ENCODE results near the gene EIF2D.
"Not testable (repeated sequence)": the region's sequence is repeated elsewhere in the genome, so short reads cannot be mapped to it uniquely, and the experiment has no call there.

EIF2D gene

DNA sequence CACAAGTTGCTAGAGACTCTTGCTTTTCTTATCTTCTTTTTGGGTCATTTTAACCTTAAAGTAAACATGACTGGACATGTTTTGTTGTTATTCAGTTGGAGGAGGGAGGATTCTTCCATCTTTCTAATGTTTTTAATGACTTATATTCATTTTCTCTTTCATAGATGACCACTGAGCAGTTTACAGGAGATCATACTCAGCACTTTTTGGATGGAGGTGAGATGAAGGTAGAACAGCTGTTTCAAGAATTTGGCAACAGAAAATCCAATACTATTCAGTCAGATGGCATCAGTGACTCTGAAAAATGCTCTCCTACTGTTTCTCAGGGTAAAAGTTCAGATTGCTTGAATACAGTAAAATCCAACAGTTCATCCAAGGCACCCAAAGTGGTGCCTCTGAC lies 35.0 kb upstream of the EIF2D start:
- Mint-ChIP-seq H3K4me1 (ENCODE audit: low read depth) (no peaks in the 10 kb centered on the region), H3K4me3 (no peak overlapping the region), H3K9me3 (ENCODE audit: low read depth) (no peaks in the 10 kb centered on the region), H3K36me3 (peaks cover 4% of the 10 kb centered on the region), H3K27ac (no peak overlapping the region), H3K27me3 (no peaks in the 10 kb centered on the region)

DNA sequence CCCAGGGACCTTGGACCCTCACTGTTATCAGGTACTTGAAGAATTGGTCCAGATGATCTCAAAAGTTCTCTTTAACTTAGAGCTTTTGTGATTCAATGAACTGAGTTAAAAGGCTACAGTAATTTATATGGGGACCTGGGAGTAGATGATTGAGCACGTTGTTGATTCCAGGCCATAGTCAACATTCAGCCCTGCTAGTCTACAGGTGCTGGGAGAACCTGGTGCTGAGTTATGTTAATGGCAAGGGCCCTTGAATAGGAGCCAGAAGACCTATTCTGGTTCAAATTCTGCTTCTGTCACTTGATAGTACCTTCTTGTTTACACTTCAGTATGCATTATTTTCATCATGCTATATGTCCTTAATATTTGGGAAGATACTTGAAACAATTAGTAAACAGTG lies 34.2 kb upstream of the EIF2D start:
- H3K27ac Mint-ChIP-seq: no peak overlapping the region
- peaks cover 4% of the 10 kb centered on the region for H3K36me3 Mint-ChIP-seq
- no peaks in the 10 kb centered on the region for H3K9me3 Mint-ChIP-seq (ENCODE audit: low read depth)
- no peaks in the 10 kb centered on the region for H3K4me1 Mint-ChIP-seq (ENCODE audit: low read depth)
- no peak overlapping the region for H3K4me3 Mint-ChIP-seq
- H3K27me3 Mint-ChIP-seq: no peaks in the 10 kb centered on the region

DNA sequence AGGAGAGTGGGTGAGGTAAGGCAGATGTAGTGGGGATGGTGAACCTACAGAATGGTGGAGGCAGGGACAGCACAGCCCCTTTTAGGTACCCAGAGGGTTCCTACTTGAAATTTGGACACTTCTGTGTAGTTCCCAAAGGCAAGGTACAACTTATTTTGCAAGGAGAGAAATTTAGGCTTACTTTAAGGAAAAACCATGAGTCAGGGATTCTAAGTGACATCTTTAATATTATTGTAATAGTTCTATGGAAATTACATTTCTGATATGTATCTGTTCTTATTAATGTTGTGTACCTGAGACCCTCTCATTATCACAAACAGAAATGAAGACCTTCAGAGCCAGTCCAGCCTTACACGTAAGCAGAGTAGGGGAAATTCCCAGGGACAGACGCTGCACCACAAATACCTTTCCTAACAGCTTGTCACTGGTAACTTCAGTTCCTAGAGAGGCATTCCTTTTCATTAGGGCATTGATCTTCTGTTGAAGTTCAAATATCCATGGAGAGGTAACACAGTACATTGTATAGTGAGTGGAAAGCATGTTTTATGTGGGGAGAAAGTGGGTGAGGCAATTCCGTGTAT lies 30.9 kb upstream of the EIF2D start:
- peaks cover 4% of the 10 kb centered on the region for H3K36me3 Mint-ChIP-seq
- H3K27me3 Mint-ChIP-seq: no peaks in the 10 kb centered on the region
- no peak overlapping the region for H3K4me3 Mint-ChIP-seq
- H3K27ac Mint-ChIP-seq: no peak overlapping the region
- H3K4me1 Mint-ChIP-seq (ENCODE audit: low read depth): no peaks in the 10 kb centered on the region
- no peaks in the 10 kb centered on the region for H3K9me3 Mint-ChIP-seq (ENCODE audit: low read depth)

DNA sequence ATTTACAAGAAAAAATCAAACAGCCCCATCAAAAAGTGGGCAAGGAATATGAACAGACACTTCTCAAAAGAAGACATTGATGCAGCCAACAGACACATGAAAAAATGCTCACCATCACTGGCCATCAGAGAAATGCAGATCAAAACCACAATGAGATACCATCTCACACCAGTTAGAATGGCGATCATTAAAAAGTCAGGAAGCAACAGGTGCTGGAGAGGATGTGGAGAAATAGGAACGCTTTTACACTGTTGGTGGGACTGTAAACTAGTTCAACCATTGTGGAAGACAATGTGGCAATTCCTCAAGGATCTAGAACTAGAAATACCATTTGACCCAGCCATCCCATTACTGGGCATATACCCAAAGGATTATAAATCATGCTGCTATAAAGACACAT lies 29.8 kb upstream of the EIF2D start:
- not testable (repeated sequence) for H3K27me3 Mint-ChIP-seq; H3K4me3 Mint-ChIP-seq; H3K4me1 Mint-ChIP-seq (ENCODE audit: low read depth); H3K9me3 Mint-ChIP-seq (ENCODE audit: low read depth); H3K36me3 Mint-ChIP-seq; H3K27ac Mint-ChIP-seq

DNA sequence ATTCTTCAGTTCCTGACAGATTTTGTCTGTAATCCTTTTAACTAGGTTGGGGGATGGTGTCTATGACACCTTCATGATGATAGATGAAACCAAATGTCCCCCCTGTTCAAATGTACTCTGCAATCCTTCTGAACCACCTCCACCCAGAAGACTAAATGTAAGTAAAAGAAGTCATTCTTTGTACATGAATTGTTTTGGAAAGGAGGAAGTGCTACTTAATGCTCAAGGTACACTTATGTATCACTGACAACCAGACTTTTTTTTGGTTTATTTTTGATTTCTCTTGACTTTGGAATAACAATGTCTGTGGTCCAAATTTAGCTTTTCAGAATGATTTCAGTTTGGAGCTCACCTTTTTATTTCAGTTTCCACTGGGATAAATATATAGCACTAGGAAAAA lies 25.3 kb upstream of the EIF2D start:
- Mint-ChIP-seq H3K27ac (no peak overlapping the region), H3K9me3 (ENCODE audit: low read depth) (no peaks in the 10 kb centered on the region), H3K4me1 (ENCODE audit: low read depth) (peaks cover 16% of the 10 kb centered on the region), H3K4me3 (no peak overlapping the region), H3K36me3 (no peaks in the 10 kb centered on the region), H3K27me3 (peaks cover 4% of the 10 kb centered on the region)

DNA sequence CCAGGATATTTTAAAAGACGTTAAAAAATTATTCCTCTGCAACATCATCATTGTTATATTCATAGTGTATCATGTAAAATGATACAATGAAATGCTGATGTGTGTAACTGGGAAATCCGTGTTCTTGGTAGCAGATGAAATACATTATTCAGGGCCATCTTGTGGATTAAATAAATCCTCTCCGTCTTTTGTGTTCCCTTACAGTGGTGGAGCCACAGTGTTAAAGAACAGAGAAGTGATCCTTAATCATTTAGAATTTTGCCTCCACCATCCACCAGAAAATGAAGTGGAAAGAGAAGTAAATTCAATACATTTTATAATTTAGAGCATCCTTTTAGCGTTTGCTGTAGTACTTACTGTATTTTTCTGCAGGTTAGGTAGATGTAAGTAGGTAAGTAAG lies 24.4 kb upstream of the EIF2D start:
- no peak overlapping the region for H3K4me3 Mint-ChIP-seq
- peaks cover 16% of the 10 kb centered on the region for H3K4me1 Mint-ChIP-seq (ENCODE audit: low read depth)
- H3K27ac Mint-ChIP-seq: no peak overlapping the region
- H3K9me3 Mint-ChIP-seq (ENCODE audit: low read depth): no peaks in the 10 kb centered on the region
- no peaks in the 10 kb centered on the region for H3K36me3 Mint-ChIP-seq
- peaks cover 7% of the 10 kb centered on the region for H3K27me3 Mint-ChIP-seq

DNA sequence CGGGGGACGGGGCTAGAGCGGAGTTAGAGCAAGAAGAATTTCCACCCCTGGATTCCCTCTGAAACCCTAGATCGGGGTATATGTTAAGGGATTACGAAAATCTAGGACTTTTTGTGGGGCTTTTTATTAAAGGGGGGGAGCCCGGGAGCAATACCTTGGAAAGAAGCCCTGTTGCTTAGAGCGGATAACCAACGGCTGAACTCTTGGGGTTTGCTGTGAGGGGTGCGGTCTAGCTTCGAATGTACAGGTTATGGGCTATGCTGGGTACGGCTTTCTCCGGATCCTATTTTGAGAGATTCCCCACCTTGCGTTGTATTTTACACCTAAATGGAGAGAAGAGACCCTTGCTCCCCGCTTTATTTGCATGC lies 23.7 kb upstream of the EIF2D start:
- Mint-ChIP-seq H3K27ac (no peak overlapping the region), H3K4me3 (peak overlapping the region; percentile 87), H3K27me3 (peaks cover 7% of the 10 kb centered on the region), H3K4me1 (ENCODE audit: low read depth) (peaks cover 16% of the 10 kb centered on the region), H3K9me3 (ENCODE audit: low read depth) (no peaks in the 10 kb centered on the region), H3K36me3 (no peaks in the 10 kb centered on the region)

DNA sequence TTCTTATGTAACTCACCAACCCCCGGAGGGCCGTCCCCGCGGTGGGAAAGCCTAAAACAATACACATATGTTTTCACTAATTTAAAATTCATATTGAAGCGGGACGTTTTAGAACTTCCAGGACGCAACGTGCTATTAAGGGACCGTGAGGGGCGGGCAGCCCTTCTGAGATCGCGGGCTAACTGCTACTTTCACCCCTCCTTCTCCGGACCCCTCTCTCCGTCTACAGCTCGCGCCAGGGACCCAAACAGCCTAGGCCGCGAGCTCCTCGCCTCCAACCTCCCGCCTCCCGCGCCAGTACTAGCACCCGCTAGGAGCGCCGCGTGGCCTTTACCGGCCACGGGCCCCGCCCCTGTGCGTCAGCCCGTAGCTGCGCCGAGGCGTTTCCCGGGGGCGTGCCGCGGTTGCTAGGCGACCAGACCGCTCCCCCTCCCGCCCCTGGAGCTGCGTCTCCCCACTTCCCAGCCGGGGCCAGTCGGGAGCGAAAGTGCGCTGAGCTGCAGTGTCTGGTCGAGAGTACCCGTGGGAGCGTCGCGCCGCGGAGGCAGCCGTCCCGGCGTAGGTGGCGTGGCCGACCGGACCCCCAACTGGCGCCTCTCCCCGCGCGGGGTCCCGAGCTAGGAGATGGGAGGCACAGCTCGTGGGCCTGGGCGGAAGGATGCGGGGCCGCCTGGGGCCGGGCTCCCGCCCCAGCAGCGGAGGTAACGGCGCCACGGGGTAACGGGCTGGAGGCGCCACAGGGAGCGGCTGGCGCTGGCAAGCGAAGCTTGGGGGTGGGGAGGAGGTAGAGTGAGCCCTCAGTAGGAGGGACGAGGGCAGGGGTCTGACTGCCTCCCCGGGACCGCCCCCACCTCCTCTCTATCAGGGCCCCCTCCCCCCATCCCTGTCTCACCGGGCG lies 23.1 kb upstream of the EIF2D start, which contains the start of gene DYRK3:
Gene DYRK3, plus strand, starts transcription at position 457 of the 898 bp plus-strand sequence. Its CDS starts 168 bp downstream, at position 625.
- H3K4me3 Mint-ChIP-seq: peak within 1 kb of the TSS; percentile 87

DNA sequence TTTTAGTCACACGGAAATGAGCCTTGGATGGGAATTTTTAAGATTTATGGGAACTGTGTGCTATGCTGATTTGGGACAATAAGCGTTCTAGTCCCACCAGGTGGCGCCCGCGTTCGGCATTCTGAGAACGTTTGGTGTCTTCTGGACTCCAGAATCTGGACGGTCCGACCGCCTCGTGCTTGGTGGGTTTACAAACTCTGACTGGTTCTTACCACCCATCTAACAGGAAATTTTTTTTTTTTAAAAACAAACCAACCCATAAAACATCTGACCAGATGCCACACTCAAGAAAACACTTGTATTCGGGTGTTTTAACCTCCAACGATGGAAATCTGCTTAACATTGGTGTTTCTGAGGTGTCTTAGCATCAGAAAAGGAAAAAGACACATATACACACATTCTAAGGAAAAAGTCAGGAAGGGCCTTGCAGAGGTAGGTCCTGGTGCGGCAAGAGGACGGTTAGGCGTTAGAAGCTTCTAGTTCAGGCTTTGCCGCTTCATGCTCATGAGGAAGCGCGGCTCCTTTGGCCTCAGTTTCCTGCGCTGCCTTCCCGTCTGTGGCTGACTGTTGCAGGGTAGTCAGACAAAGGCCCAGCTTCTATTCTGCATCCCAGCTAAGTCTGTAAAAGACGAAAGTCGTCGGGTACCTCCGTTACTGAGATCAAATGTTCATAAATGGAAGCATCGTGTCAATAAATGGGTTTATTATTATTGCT lies 22.3 kb upstream of the EIF2D start:
- H3K9me3 Mint-ChIP-seq (ENCODE audit: low read depth): no peaks in the 10 kb centered on the region
- H3K4me1 Mint-ChIP-seq (ENCODE audit: low read depth): peaks cover 16% of the 10 kb centered on the region
- H3K27ac Mint-ChIP-seq: peak overlapping the region; percentile 88
- peak overlapping the region; percentile 87 for H3K4me3 Mint-ChIP-seq
- H3K36me3 Mint-ChIP-seq: no peaks in the 10 kb centered on the region
- H3K27me3 Mint-ChIP-seq: peaks cover 8% of the 10 kb centered on the region

More for the DNA sequence above, 23.1 kb upstream of the EIF2D start, which contains the start of gene DYRK3:
- peak within 1 kb of the TSS; percentile 88 for H3K27ac Mint-ChIP-seq
- H3K9me3 Mint-ChIP-seq (ENCODE audit: low read depth): no peaks in the 10 kb centered on the region
- H3K4me1 Mint-ChIP-seq (ENCODE audit: low read depth): peaks cover 16% of the 10 kb centered on the region
- no peaks in the 10 kb centered on the region for H3K36me3 Mint-ChIP-seq
- peaks cover 7% of the 10 kb centered on the region for H3K27me3 Mint-ChIP-seq

DNA sequence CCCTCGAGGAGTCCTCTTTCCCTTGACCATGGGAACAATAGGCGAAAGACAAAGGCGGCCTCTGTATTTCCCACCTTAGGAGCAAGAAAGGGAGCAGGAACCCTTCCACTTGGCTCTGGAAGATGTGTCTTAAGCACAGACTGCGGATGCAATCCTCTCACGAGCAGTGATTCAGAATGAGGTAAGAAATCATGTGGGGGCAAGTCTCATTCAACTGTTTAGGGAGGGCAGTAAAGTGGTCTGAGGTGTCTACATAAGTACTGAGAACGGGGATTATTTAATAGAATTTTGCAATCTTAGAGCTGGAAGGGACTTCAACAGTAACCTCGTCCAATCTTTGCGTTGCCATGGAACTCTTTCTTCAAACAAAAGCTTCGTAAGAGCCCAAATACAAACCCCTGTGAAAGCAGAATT lies 21.4 kb upstream of the EIF2D start:
- peaks cover 16% of the 10 kb centered on the region for H3K4me1 Mint-ChIP-seq (ENCODE audit: low read depth)
- no peaks in the 10 kb centered on the region for H3K36me3 Mint-ChIP-seq
- H3K9me3 Mint-ChIP-seq (ENCODE audit: low read depth): no peaks in the 10 kb centered on the region
- H3K27me3 Mint-ChIP-seq: peaks cover 8% of the 10 kb centered on the region
- no peak overlapping the region for H3K4me3 Mint-ChIP-seq
- no peak overlapping the region for H3K27ac Mint-ChIP-seq

DNA sequence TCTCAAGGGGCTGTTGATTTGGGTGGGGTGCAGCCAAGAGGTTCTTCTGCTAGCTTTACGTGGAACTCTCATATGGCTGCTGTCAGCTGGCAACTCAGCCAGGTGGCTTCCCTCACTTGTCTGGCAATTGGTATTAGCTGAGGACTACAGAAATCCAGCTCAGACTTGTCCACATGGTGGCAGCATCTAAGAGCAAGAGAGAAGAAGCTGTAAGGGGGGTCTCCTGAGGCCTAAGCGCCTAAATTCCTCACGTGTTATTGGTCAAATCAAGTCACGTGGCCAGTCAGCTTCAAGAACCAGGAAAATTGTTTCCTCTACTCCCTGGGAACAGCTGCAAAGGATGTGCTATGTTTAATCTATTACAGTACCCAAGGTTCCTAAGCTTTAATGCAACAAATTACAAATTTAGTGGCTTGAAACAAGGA lies 18.8 kb upstream of the EIF2D start:
- Mint-ChIP-seq H3K9me3 (ENCODE audit: low read depth) (no peaks in the 10 kb centered on the region), H3K4me1 (ENCODE audit: low read depth) (peaks cover 11% of the 10 kb centered on the region), H3K36me3 (no peaks in the 10 kb centered on the region), H3K27me3 (peaks cover 8% of the 10 kb centered on the region), H3K4me3 (no peak overlapping the region), H3K27ac (no peak overlapping the region)

DNA sequence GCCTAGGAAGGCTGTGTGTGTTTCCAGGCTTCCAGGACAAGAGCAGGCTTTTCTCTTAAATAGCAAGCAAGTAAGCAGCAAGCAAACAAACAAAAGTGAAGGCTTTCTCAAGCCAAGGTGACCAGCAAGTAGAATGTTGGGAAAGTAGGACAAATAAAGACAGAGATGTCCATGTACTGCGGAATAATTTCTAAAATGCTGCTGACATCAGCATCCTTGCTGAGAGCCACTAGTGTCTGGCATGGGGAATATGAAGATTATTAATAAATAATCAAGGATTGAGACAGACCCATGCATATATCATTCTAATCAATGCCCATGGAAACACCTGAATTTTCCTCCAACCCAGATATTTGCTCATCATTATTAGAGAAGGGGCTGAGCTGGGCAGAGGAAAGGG lies 16.7 kb upstream of the EIF2D start:
- no peaks in the 10 kb centered on the region for H3K9me3 Mint-ChIP-seq (ENCODE audit: low read depth)
- H3K27me3 Mint-ChIP-seq: peaks cover 8% of the 10 kb centered on the region
- H3K36me3 Mint-ChIP-seq: no peaks in the 10 kb centered on the region
- H3K4me3 Mint-ChIP-seq: no peak overlapping the region
- no peaks in the 10 kb centered on the region for H3K4me1 Mint-ChIP-seq (ENCODE audit: low read depth)
- no peak overlapping the region for H3K27ac Mint-ChIP-seq

DNA sequence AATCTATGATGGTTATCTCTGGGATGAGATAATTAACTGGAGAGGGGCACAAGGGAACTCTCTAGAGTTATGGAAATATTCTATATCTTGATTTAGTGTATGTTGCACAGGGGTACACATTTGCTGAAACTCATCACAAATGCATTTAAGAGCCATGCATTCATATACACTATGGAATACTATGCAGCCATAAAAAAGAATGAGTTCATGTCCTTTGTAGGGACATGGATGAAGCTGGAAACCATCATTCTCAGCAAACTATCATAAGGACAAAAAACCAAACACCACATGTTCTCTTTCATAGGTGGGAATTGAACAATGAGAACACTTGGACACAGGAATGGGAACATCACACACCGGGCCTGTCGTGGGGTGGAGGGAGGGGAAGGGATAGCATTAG lies 14.1 kb upstream of the EIF2D start:
- not testable (repeated sequence) for H3K36me3 Mint-ChIP-seq; H3K27me3 Mint-ChIP-seq; H3K9me3 Mint-ChIP-seq (ENCODE audit: low read depth); H3K4me1 Mint-ChIP-seq (ENCODE audit: low read depth); H3K4me3 Mint-ChIP-seq; H3K27ac Mint-ChIP-seq

DNA sequence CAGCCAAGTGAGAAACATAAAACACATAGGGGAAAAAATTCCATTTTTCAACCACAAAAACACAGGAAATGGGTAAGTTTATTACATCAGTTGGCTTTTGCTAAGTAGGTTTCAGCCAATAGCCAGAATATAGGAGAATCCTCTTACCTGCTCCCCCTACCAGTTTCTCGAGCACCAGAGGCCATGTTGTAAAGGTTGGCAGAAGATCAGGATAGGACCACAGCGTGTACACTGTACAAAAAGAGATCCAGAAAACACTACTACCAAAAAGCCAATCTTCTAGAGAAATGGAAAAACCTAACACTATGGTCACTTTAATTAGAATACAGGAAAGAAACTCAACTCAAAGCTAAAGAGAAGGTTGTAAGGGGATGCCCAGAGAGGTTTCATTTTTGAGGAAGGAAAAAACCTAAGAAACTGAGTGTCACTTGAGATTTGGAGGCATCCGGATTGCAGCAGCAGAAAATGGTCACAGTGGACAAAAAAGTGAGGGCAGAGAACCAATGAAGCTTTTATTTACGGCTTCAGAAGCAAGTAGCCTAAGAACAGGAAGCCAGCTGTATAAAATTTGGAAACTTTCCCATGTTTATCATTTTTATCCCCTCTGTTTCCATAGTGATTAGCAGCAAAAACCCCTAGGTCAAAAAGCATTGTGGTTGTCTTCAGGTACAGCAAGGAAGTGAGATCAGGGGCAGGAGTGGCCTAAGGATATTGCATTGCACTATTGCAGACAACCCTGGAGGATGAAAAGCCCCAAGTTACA lies 2.9 kb downstream of the EIF2D start:
- Mint-ChIP-seq H3K9me3 (ENCODE audit: low read depth) (no peaks in the 10 kb centered on the region), H3K36me3 (peaks cover 18% of the 10 kb centered on the region), H3K27me3 (no peaks in the 10 kb centered on the region), H3K27ac (peak overlapping the region; percentile 89), H3K4me3 (peak overlapping the region; percentile 72), H3K4me1 (ENCODE audit: low read depth) (peaks cover 30% of the 10 kb centered on the region)
